ENCODE results near the gene ANKRD13B. TPM values are rescaled to one million over a fixed set of nuclear protein-coding genes. Genes with fewer than 3 reads are reported as not detected.

ANKRD13B gene
- total RNA-seq, 1 donor from 2014 or later: 16.7 TPM

- H3K27me3 ChIP-seq: no peaks in the 10 kb centered on the region
- no peak overlapping the region for H3K4me3 ChIP-seq
- peak overlapping the region in 1 of 2 donors; percentile 9 for H3K27ac ChIP-seq
- H3K4me1 ChIP-seq: peaks cover 4 to 9% of the 10 kb centered on the region in 2 donors
- peaks cover 0 to 5% of the 10 kb centered on the region in 2 donors for H3K36me3 ChIP-seq
- TF ChIP-seq CTCF (IDR thresholded peaks at IDR 0.05): no peak
- DNase-seq (ENCODE audit: low spot score in 2 of 2): no peak
- intact Hi-C loops (cut with DNase I): no loop called here
- H3K9me3 ChIP-seq: no peaks in the 10 kb centered on the region
Observed at GRCh38 chr17:29561554-29562517, 31.1 kb upstream of the ANKRD13B start.

GRCh38 chr17:29562615-29563014 lies 30.3 kb upstream of the ANKRD13B start:
- H3K27ac ChIP-seq: no peak overlapping the region
- no peak for DNase-seq (ENCODE audit: low spot score in 2 of 2)
- H3K4me1 ChIP-seq: peaks cover 4 to 9% of the 10 kb centered on the region in 2 donors
- intact Hi-C loops (cut with DNase I): no loop called here
- peaks cover 0 to 5% of the 10 kb centered on the region in 2 donors for H3K36me3 ChIP-seq
- H3K4me3 ChIP-seq: no peak overlapping the region
- no peaks in the 10 kb centered on the region for H3K9me3 ChIP-seq
- TF ChIP-seq CTCF (IDR thresholded peaks at IDR 0.05): no peak
- H3K27me3 ChIP-seq: no peaks in the 10 kb centered on the region

GRCh38 chr17:29563816-29564215 lies 29.1 kb upstream of the ANKRD13B start:
- peaks cover 4 to 9% of the 10 kb centered on the region in 2 donors for H3K4me1 ChIP-seq

GRCh38 chr17:29565643-29566472 lies 27.1 kb upstream of the ANKRD13B start:
- H3K27ac ChIP-seq: peak overlapping the region; percentile 41 to 91

More at GRCh38 chr17:29563816-29564215, 29.1 kb upstream of the ANKRD13B start:
- H3K27ac ChIP-seq: no peak overlapping the region
- H3K27me3 ChIP-seq: no peaks in the 10 kb centered on the region
- peaks cover 0 to 5% of the 10 kb centered on the region in 2 donors for H3K36me3 ChIP-seq
- no peak for TF ChIP-seq CTCF (IDR thresholded peaks at IDR 0.05)
- no peak overlapping the region for H3K4me3 ChIP-seq
- H3K9me3 ChIP-seq: no peaks in the 10 kb centered on the region
- no peak for DNase-seq (ENCODE audit: low spot score in 2 of 2)
- intact Hi-C loops (cut with DNase I): no loop called here

More at GRCh38 chr17:29565643-29566472, 27.1 kb upstream of the ANKRD13B start:
- Histone ChIP-seq H3K27me3 (no peaks in the 10 kb centered on the region), H3K36me3 (peaks cover 0 to 5% of the 10 kb centered on the region in 2 donors), H3K9me3 (no peaks in the 10 kb centered on the region), H3K4me1 (peaks cover 6 to 16% of the 10 kb centered on the region in 2 donors), H3K4me3 (peak overlapping the region; percentile 83 to 95)
- DNase-seq (ENCODE audit: low spot score in 2 of 2): no peak
- intact Hi-C loops (cut with DNase I): no loop called here
- no peak for TF ChIP-seq CTCF (IDR thresholded peaks at IDR 0.05)
